SJSA1 (cell line): ENCODE data around the gene MYL4. TPM values are rescaled to one million over a fixed set of nuclear protein-coding genes. Genes with fewer than 3 reads are reported as not detected.
"Not testable (repeated sequence)": the region's sequence is repeated elsewhere in the genome, so short reads cannot be mapped to it uniquely, and the experiment has no call there.

Source experiments
- DNase-seq, 2 experiments: peaks; one replicate each; pipeline ENCODE4 v3.0.0-alpha.2; 2015 to 2020; ENCODE audit warnings: low spot score in 2 of 2, low read depth in 1 of 2
- H3K27ac ChIP-seq: fragments of 250-450 bp; sonication (Bioruptor Pico); 2 replicates; pipeline ENCODE4 v1.5.1; 2020; ENCODE audit warnings: mild to moderate bottlenecking, moderate library complexity
- H3K27me3 ChIP-seq: fragments of 250-450 bp; sonication (Bioruptor Pico); replicated peaks from 2 replicates; pipeline ENCODE4 v1.5.1; 2020; ENCODE audit warnings: mild to moderate bottlenecking, moderate library complexity
- H3K36me3 ChIP-seq: fragments of 250-450 bp; sonication (Bioruptor Pico); 2 replicates; pipeline ENCODE4 v1.5.1; 2020; ENCODE audit warnings: mild to moderate bottlenecking
- H3K4me1 ChIP-seq: fragments of 250-450 bp; sonication (Bioruptor Pico); replicated peaks from 2 replicates; pipeline ENCODE4 v1.6.1; 2021; ENCODE audit warnings: mild to moderate bottlenecking
- H3K4me3 ChIP-seq: fragments of 250-450 bp; sonication (Bioruptor Pico); 2 replicates; pipeline ENCODE4 v1.5.1; 2020; ENCODE audit warnings: mild to moderate bottlenecking
- H3K9me3 ChIP-seq: fragments of 250-450 bp; sonication (Bioruptor Pico); replicated peaks from 2 replicates; pipeline ENCODE4 v1.5.1; 2020; ENCODE audit warnings: mild to moderate bottlenecking
- total RNA-seq: library from RNA; depleted of rRNA; stranded (reverse); fragments of >200 nt; shearing (Covaris generic); gene quantifications from 2 replicates; pipeline ENCODE4 v1.2.3, GENCODE V29; 2014

MYL4 gene
- total RNA-seq, 1 experiment from 2014 or later: 2.2 TPM

GRCh38 chr17:47219621-47220475, 10.7 kb downstream of the MYL4 start:
- H3K9me3 ChIP-seq: peaks cover 5% of the 10 kb centered on the region; the same call in 1 of the 2 replicates
- no peaks in the 10 kb centered on the region for H3K27me3 ChIP-seq
- DNase-seq: no peak
- H3K27ac ChIP-seq: no peak overlapping the region
- H3K4me3 ChIP-seq: no peak overlapping the region
- no peaks in the 10 kb centered on the region for H3K36me3 ChIP-seq
- H3K4me1 ChIP-seq: peaks cover 20% of the 10 kb centered on the region

- no peaks in the 10 kb centered on the region for H3K36me3 ChIP-seq
- no peaks in the 10 kb centered on the region for H3K27me3 ChIP-seq
- no peak overlapping the region for H3K27ac ChIP-seq
- peaks cover 5% of the 10 kb centered on the region; the same call in 1 of the 2 replicates for H3K9me3 ChIP-seq
- DNase-seq: no peak
- H3K4me1 ChIP-seq: peaks cover 27% of the 10 kb centered on the region
- no peak overlapping the region for H3K4me3 ChIP-seq
Observed at GRCh38 chr17:47220531-47220999, 11.4 kb downstream of the MYL4 start.

DNA sequence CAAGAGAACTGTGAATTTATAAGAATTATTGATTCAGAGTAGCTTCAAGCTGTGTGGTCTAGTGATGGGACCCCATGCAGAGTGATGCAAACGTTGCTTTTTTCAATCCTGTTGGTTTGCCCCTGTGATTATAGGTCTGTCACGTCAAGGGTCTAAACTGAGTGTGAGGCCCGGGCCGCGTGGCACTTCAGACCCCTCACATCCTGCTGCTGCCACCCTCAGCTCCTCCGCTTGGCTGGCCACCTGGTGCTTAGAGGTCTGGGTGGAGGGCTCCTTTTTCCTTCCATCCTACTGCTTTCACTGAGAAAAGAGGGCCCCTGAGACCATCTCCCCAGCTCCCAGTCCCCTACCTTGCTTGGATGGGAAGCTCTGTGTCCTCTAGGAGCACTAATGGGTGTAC, 12.0 kb downstream of the MYL4 start:
- no peak for DNase-seq
- Histone ChIP-seq H3K27me3 (no peaks in the 10 kb centered on the region), H3K4me1 (peaks cover 33% of the 10 kb centered on the region), H3K4me3 (no peak overlapping the region), H3K9me3 (peaks cover 5% of the 10 kb centered on the region; the same call in 1 of the 2 replicates), H3K36me3 (no peaks in the 10 kb centered on the region), H3K27ac (no peak overlapping the region)

- Histone ChIP-seq H3K27ac (no peak overlapping the region), H3K27me3 (no peaks in the 10 kb centered on the region), H3K4me3 (no peak overlapping the region), H3K36me3 (no peaks in the 10 kb centered on the region), H3K9me3 (peaks cover 5% of the 10 kb centered on the region; the same call in 1 of the 2 replicates), H3K4me1 (peaks cover 34% of the 10 kb centered on the region)
- DNase-seq: no peak
Observed at GRCh38 chr17:47222047-47222446, 12.9 kb downstream of the MYL4 start.

DNA sequence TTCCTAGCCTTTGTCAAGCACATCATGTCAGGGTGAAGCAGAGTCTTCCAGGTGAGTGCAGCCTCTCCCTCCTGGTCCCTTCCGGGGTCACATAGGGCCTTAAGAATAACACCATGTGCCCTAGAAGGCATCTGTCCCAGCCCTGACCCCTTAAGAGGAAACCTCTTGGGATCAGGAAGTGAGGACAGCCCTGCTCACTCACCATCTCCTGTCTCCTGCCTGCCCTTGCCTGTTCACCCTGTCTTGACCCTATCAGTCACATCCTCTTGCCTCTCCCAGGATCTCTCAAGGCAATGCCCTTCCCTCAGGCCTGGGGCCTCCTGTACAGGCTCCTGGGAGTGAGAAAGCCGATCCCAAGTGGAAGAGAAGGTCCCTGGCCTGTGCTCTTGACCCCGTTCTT, 13.9 kb downstream of the MYL4 start:
- Histone ChIP-seq H3K27ac (no peak overlapping the region), H3K4me1 (peaks cover 34% of the 10 kb centered on the region), H3K9me3 (peaks cover 5% of the 10 kb centered on the region; the same call in 1 of the 2 replicates), H3K36me3 (no peaks in the 10 kb centered on the region), H3K27me3 (no peaks in the 10 kb centered on the region), H3K4me3 (no peak overlapping the region)
- DNase-seq: no peak

GRCh38 chr17:47223460-47223859, 14.3 kb downstream of the MYL4 start:
- H3K27me3 ChIP-seq: no peaks in the 10 kb centered on the region
- peaks cover 34% of the 10 kb centered on the region for H3K4me1 ChIP-seq
- DNase-seq: no peak
- H3K27ac ChIP-seq: no peak overlapping the region
- H3K36me3 ChIP-seq: no peaks in the 10 kb centered on the region
- no peak overlapping the region for H3K4me3 ChIP-seq
- peaks cover 5% of the 10 kb centered on the region; the same call in 1 of the 2 replicates for H3K9me3 ChIP-seq

- not testable (repeated sequence) for H3K4me3 ChIP-seq, H3K27ac ChIP-seq
- peaks cover 34% of the 10 kb centered on the region for H3K4me1 ChIP-seq
Observed at GRCh38 chr17:47224077-47224476, 14.9 kb downstream of the MYL4 start.

GRCh38 chr17:47224966-47225365, 15.8 kb downstream of the MYL4 start:
- H3K9me3 ChIP-seq: peaks cover 5% of the 10 kb centered on the region; the same call in 1 of the 2 replicates
- H3K4me1 ChIP-seq: peaks cover 41% of the 10 kb centered on the region
- H3K4me3 ChIP-seq: no peak overlapping the region
- peak overlapping the region; percentile 63 for H3K27ac ChIP-seq
- H3K27me3 ChIP-seq: no peaks in the 10 kb centered on the region
- no peaks in the 10 kb centered on the region for H3K36me3 ChIP-seq
- DNase-seq: no peak

More at GRCh38 chr17:47224077-47224476, 14.9 kb downstream of the MYL4 start:
- H3K36me3 ChIP-seq, H3K27me3 ChIP-seq, DNase-seq, H3K9me3 ChIP-seq: not testable (repeated sequence)

DNA sequence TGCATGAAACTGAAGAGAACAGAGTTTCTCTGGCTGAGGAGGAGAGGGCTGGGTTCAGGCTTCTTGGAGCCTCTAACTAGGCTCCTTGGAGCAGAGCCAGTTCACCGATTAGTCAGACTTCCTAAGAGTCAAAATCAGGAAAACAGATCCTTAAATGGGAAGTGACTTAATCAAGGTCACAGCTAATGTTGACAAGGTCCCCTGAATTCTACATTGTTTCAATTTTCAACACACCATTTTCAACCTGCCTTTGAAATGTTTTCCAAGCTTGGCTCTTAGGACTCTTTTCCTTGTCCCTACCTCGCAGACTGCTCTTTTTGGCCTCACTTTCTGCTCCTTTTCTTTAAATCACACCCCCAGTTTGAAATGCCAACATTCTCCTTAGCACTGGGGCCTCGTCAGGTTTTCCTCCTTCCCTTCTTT, 16.3 kb downstream of the MYL4 start:
- no peaks in the 10 kb centered on the region for H3K36me3 ChIP-seq
- no peaks in the 10 kb centered on the region for H3K27me3 ChIP-seq
- H3K4me1 ChIP-seq: peaks cover 41% of the 10 kb centered on the region
- peak; percentile 80 to 83 for DNase-seq
- peak overlapping the region; percentile 63 for H3K27ac ChIP-seq
- peaks cover 5% of the 10 kb centered on the region; the same call in 1 of the 2 replicates for H3K9me3 ChIP-seq
- H3K4me3 ChIP-seq: no peak overlapping the region

- H3K9me3 ChIP-seq: peaks cover 5% of the 10 kb centered on the region; the same call in 1 of the 2 replicates
- H3K27me3 ChIP-seq: no peaks in the 10 kb centered on the region
- no peak for DNase-seq
- no peak overlapping the region for H3K4me3 ChIP-seq
- H3K36me3 ChIP-seq: no peaks in the 10 kb centered on the region
- peaks cover 40% of the 10 kb centered on the region for H3K4me1 ChIP-seq
- peak overlapping the region; percentile 63 for H3K27ac ChIP-seq
Observed at GRCh38 chr17:47225911-47226688, 17.0 kb downstream of the MYL4 start.

DNA sequence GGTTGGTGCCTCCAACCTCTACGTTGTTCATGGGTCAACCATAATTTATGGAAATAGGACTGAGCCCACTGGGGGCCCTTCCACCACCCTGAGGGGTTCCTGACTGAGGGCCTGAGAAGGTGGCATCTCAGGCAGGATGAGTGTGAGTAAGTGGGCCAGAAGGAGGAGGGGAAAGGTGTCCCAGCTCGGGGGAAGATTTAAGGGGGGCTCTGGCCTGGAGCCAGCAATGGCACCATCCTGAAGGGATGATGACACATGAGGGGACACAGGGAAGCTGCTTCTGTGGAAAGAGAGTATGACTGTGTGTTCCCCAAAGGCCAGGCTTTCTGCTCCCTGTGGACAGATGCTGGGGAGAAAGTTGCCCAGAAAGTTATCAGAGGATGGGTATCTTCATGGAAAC, 18.7 kb downstream of the MYL4 start:
- no peak overlapping the region for H3K4me3 ChIP-seq
- peaks cover 43% of the 10 kb centered on the region for H3K4me1 ChIP-seq
- DNase-seq: no peak
- H3K27me3 ChIP-seq: no peaks in the 10 kb centered on the region
- H3K36me3 ChIP-seq: no peaks in the 10 kb centered on the region
- H3K9me3 ChIP-seq: peaks cover 5% of the 10 kb centered on the region; the same call in 1 of the 2 replicates
- no peak overlapping the region for H3K27ac ChIP-seq

DNA sequence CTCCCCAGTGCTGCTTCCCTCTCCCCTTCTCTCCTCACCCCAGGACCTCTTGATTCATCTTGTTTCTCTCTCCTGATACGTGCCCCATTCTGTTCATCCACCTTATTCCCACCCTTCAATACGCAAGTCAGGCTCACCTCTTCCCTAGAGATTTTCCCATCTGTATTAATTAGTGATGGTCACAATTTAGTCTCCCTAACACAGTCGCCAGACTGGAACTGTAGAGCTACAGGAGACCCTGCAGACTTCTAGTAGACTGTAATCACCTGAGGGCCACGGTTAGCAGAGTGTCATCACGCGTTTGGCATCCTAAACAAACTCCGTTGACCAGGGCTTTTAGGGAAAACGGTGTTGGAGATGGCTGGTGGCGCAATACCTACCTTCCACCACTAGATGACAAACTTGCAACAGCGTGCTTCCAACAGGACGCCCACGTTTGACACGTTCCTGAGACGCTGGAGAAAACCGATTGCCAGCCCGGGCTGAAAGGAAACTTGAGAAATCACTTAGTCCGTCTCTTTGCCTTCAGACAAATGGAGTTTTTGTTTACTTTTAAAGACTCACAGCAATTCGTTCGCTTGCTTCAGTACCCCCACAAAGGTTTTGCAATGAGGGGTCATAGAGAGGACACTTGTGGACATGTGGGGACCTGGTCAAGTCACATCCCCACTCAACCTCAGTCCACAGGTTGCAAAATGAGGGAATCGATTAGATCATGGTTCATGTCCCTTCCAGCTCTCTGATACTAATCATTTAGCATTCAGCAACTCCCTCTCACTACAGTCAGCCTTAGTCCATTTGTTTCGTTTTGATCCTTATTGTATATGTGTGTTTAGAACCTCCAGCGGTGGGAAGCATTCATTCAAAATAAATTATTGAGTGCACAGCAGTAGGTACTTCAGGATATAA, 20.6 kb downstream of the MYL4 start:
- Histone ChIP-seq H3K27ac (peak overlapping the region; percentile 53), H3K4me1 (peaks cover 42% of the 10 kb centered on the region), H3K36me3 (no peaks in the 10 kb centered on the region), H3K27me3 (no peaks in the 10 kb centered on the region), H3K9me3 (no peaks in the 10 kb centered on the region), H3K4me3 (peak overlapping the region; percentile 2; the same call in 1 of the 2 replicates)
- DNase-seq: peak; percentile 89 to 94

- H3K36me3 ChIP-seq: no peaks in the 10 kb centered on the region
- no peak overlapping the region for H3K27ac ChIP-seq
- no peaks in the 10 kb centered on the region for H3K9me3 ChIP-seq
- no peak overlapping the region for H3K4me3 ChIP-seq
- no peak for DNase-seq
- no peaks in the 10 kb centered on the region for H3K27me3 ChIP-seq
- H3K4me1 ChIP-seq: peaks cover 31% of the 10 kb centered on the region
Observed at GRCh38 chr17:47230864-47231263, 21.7 kb downstream of the MYL4 start.
